ENCODE results near the gene CCDC136.
A peak's percentile ranks its signal among the peaks of the same experiment; 100 is the strongest.

CCDC136 gene

DNA sequence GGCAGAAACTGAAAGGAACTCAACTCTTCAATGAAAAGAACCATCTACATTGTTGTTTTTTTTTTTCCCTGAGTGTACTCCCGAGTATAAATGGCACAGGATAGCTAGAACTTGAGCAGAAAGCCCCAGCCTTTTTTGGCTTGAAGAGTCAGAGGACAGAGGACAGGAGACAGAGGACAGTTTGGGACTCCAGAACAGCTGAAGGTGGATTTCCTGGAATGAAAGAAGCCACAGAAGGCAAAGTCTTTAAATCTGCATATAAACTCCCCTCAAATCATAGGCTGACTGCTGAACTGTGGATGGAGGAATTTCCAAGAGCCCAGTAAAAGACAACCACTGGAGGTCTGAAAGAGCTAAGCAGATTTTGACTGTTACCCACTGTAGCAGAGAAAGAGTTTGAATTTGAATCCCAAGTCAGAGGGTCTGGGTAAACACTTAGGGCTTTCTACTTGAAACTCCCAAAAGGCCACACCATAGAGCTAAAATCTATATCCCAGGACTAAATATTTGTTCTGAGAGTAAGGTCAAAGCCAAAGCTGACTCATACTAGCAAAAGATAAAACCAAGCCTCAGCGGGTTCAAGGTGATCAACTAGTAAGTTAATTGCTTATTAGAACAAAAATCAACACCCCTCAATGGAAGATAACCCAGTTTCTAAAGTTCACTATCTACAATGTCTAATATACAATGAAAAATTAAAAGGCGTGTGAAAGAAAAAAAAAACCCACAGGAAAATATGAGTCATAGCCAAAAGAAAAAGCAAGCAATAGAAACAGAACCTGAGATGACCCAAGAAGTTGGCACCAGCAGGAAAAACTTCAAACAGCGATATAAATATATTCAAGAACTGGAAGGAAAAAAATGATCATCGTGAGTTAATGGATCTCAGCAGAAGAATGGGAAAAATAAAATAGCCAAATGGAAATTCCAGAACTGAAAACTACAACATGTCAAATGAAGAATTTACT lies 14.3 kb upstream of the CCDC136 start:
- DNase-seq (ENCODE audit: low spot score): no peak

DNA sequence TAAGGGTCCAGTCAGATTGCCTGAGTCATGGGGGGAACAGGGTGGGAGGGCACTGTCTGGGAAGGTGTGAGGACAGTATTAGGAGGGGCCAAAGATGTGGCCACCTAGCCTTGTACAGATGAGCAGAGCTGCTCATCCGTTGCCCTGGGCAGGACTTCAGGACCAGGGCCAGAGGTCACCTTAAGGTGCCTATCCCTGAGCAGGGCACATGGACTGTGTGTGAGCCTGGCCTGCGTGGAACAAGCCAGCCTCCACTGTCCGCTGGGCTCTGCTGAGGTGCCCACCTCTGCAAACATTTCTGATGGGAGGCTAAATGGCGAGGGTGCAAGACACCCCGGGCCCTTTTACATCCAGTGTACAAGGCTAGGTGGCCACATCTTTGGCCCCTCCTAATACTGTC lies 12.8 kb upstream of the CCDC136 start:
- no peak for DNase-seq (ENCODE audit: low spot score)

DNA sequence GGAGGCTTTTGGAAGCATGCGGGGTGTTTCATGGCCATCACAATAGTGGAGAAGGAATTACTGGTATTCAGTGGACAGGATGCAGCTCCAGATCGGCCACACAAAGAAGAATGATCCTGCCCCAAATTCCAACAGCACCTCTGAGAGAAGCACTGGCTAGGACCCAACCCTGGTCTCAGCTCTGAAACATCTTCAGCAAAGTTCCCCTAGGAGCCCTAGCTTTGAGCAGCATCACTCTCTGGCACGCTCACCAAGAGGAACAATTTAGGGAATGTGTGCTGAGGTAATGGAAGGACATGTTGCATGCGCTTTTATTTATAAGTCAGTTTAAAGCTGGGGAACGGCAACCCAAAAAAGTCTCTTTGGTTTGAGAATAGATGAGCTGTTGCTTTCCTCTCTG lies 10.6 kb upstream of the CCDC136 start:
- no peak for DNase-seq (ENCODE audit: low spot score)

DNA sequence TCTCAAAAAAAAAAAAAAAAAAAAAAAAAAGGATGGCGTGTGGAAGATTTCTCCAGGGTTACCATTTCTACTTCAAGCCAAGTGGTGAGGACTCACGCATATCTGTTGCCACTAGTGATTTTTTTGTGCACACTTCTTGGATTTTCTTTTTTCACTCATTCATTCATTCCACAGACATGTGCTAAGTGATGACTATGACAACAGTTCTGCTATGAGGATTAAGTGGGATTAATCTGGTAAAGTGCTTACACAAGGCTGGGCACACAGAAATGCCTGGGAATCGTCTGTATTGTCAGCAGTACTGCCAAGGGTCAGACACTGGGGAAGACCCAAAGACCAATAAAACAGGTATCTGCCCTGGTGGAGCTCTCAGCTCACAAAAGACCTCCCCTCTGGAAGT lies 9.9 kb upstream of the CCDC136 start:
- no peak for DNase-seq (ENCODE audit: low spot score)

DNA sequence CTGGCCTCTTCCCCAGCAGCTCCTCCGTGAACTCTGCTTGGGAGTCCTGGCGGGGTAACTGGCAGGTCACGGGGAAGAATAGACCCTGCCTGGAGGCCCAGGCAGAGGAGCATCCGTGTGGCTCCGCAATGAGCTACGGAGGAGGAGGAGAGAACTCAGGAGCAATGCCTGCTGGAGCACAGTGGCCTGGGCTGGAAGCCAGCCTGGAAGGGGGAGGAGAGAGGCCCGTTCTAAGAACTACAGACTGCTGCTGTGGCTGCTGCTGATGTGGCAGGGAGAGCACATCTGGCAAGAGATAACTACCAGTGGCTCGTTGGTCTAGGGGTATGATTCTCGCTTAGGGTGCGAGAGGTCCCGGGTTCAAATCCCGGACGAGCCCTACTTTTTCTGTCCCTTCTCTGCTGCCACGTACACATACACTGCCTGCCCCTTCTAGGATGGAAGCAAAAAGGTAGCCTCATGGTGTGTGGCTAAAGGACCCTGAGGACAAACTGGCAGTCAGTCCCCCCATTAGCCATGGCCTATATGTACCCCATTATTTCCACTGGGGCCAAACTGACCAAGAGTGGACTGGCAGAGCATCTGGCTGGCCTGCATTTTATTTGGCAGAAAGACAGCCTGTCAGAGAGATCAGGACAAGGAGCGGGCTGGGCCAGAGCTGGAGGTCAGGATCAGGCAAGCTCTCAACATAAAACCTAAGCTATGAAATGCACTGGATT lies 8.5 kb upstream of the CCDC136 start:
- DNase-seq (ENCODE audit: low spot score): peak; percentile 18

DNA sequence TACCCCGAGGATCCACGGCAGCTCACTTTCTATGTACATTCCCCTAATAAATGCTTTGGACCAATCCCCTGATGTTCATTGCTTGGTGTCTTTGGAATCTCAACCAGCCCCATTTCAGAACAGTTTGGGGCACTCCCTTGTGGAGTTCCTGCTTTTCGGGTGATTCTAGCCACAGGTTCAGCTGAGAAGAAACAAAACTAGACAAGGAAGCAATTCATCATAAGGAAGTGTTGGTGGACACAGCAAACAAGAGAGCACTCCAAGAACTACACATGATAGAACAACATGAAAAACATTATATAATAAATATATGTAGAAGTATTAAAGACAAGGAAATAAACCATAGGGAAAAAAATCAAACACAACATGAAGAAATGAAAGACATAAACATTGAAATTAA lies 6.0 kb upstream of the CCDC136 start:
- no peak for DNase-seq (ENCODE audit: low spot score)

DNA sequence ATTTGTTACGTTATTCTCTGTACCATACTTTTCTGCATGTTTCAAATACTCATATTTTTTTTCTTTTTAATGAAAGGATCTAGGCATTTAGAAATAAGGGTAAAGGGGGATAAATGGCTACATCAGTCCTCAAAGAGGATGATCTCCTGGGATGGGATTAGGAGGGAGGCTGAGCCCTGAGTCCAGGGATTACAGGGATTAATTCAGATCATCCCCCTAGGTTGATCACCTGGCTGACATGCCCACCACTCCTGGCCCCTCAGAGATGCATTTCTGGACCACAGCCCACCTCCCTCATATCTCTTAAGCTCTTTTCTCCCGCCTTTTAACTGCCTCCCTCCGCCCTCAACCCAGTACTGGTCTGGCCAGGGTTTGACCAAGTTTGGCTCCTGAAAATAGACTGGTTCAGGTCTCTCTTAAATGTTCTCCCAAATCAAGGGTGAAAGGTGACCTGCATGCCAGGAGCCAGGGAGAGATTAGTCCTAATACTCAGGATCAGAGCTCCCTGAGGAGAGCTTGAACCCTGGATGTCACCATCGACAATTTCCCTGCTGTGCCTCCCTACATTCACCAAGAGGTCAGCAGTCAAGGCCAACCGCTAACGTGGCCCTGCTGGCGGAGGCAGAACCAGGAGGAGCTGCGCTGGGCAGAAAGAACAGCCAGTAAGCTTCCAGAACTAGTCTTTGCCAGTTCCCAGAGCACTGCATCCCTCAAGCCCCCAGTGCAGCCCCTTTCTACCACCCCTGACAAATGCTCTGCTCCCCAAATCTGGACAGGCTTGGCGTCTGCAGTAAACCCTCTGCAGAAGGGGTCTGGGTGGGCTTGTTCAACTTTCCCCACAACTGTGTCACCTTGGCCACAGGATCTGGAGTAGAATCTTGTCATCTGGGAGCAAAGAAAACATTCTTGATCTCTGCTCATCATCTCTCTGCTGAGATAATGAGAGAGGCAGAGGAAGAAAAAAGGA lies 3.0 kb upstream of the CCDC136 start:
- no peak for DNase-seq (ENCODE audit: low spot score)

DNA sequence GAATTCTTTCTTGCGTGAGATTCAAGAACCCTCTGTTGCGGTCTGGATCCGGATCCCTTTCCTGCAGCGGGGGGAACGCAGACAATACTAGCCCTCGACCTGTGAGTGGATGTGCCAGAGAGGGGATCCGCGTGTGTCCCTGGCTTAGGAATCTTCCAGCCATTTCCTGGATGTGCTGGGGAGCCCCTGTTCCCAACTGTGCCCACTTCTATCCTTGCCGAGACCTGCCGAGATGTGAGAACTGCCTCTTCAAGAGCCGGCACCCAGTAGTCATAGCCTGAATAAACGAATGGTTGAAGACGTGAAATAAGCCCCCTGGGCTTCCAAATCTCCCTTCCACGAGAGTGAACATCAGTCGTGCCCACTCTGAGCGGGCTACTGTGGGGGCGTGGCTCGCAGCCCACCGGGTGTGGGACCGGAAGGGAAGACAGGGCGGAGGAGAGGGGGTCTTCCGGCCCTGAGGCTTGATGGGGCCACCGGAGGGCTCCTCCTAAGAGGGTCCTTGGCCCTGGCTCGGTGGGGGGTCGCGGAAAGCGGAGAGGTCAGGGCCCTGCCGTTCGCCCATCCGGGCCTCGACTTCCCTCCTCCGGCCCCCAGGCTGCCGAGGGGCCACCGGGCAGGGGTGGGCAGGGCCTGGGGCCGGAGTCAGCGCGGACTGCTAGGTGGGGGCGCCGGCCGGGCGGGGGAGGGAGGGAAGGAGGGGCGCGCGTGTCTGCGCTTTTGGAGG lies 1.3 kb upstream of the CCDC136 start:
- DNase-seq (ENCODE audit: low spot score): no peak

DNA sequence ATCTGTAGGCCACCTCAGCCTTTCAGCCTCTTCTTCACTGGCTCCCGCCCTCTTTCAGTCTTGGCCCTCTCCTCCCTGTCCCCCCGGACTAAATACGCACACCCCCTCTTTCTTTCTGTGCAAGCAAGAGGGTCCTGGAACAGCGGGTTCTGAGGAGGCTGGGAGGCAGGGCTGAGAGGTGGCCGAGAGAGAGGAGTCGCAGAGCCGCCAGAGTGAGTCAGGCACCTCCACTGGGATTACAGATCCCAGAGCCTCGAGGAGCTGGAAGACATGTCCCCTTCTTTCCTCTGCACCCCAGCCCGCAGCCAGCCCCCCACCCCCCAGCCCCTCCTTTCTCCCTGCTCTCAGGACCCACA lies 182 bp downstream of the CCDC136 start:
- DNase-seq (ENCODE audit: low spot score): no peak

DNA sequence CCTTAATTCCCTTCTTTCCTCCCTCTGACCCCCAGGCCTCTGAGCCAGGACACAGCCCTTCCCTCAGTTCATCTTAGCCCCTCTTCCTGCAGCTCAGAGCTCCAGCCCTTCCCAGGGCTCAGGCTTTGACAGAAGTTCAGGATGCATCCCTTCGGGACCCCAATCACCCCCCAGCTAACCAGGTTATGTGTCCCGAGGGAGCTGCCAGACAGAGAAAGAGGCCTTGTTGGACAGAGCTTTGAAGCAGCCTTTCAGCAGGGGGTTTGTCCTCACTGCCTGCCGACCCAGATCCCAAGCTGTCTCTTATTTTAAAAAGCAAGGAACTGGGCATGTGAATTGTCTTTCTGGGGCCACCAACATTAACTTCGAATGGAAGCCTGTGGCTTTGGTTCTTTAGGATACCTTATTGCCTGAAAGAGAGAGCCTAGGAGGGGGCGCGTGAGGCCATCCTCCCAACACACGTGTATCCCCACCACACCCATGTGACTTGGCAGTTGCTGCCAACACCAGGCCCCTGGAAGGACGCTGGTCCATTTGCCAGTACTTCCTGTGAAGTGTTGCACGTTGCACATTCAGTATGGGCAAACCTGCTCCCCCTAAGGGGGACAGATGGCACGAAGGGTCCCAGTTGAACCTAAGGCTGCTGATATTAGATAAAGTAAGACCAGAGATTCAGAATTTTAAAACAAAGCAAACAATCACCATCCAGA lies 858 bp downstream of the CCDC136 start:
- DNase-seq (ENCODE audit: low spot score): no peak

DNA sequence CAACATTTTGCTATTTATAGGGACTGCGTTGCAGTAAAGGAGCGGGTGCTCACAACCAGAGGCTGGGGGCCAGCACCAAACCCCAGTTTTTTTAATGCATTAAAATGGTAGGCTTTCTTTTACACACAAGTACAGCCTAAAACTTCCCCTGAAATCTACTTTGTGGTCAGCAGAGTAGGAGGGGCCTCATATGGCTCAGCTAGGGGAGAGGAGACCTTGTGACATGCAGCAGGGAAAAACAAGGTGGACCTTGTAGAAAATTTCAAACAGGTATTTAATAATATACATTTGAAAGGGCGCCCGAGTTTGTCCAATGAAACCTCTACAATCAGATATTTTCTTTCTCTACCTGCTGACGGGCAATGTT lies 1.4 kb downstream of the CCDC136 start:
- DNase-seq (ENCODE audit: low spot score): no peak

DNA sequence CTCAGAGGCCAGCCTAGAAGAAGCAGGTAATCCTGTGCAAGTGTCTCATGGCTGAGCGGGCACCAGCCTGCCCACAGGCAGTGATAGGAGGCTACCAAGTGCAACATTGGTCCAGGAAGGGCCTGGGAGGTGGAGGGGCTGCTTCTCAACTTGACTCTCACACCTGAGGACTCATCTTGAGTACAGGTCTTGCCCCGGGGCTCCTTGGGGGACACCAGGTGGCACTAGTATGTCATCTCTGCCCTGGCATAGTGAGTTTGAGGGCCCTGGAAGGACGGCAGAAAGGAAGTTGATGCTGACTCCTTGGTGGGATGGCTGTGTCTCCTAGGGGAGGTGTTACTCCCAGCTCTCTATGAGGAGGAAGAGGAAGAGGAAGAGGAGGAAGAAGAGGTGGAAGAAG lies 2.3 kb downstream of the CCDC136 start:
- DNase-seq (ENCODE audit: low spot score): peak; percentile 15

DNA sequence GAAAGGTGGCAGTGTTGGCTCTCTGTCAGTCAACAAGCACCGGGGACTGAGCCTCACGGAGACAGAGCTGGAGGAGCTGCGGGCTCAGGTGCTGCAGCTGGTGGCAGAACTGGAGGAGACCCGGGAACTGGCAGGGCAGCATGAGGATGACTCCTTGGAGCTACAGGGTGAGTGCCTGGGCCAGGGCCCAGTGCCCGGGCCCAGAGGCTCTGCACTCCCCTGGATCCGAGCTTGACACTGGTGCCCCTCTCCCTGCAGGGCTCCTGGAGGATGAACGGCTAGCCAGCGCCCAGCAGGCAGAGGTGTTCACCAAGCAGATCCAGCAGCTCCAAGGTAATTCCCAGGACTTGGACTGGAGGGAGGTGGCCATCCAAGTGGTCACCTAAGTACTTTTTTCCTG lies 2.7 kb downstream of the CCDC136 start:
- no peak for DNase-seq (ENCODE audit: low spot score)

DNA sequence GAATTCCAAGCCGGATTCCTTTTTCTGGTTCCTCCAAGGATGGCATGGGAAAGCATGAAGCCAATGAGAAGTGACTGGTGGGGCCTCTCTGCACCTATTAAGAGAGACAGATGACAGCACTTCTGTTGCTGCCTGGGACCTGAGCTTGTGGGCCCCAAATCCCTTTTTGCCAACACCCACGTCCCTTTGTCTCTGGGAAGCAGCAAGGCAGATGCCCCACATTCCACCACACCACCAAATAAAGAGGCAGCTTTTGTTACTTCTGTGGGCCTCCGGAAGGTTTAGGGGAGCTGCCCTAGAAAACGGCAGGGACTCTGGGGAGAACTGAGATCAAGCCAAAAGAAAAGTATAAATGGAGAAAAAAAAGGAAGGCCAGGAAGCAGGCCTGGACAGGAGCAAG lies 3.4 kb downstream of the CCDC136 start:
- DNase-seq (ENCODE audit: low spot score): no peak

DNA sequence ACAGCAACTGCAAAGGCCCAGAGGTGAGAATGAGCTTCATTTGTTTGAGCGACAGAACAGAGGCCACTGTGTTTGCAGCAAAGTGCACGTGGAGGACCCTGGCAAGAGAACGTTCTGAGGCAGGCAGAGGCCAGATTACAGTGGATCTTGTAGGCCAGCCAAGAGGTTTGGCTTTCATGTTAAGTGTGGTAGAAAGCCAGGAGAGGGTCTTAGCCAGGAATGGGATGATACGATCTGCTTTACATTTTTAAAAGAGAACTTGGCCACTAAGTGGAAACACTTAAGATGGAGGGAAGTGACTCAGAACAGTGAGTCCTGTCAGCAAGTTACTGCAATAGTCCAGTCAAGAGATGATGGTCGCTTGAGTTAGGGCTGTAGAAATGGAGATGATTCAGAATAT lies 4.6 kb downstream of the CCDC136 start:
- no peak for DNase-seq (ENCODE audit: low spot score)

DNA sequence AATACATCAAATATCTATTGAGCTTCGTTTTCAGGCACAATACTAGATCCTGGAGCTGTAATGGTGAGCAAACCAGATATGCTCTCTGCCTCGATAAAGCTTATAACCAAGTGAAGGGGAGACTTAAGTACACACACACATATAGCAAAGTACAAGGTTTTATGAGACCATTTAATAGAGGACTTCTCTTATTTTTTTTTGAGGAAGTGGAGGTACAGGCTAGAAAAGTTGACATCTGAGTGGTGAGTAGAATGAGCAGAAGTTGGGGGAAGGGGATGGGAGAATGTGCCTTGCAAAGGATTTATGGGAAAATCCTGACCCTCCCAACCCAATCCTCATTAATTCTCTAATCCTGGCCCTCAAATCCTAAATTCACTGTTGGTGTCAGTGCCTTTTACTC lies 7.7 kb downstream of the CCDC136 start:
- no peak for DNase-seq (ENCODE audit: low spot score)

DNA sequence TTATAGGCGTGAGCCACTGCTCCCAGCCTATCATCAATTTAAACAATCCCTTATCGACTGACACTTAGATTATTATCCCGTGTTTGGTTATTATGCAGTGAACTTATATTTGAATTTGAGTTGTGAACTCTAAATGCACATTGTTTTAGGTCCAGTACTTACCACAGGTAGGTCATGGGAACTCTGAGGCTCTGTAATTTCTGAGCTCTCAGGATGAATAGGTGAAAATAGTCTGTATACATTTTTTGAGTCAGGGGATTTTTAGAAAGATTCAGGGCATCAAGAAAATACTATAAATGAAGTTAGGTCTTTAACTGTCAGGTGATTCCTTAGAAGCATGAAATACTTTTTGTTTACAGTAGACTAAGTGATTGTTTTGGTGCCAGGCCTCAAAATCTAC lies 8.8 kb downstream of the CCDC136 start:
- DNase-seq (ENCODE audit: low spot score): peak; percentile 11

DNA sequence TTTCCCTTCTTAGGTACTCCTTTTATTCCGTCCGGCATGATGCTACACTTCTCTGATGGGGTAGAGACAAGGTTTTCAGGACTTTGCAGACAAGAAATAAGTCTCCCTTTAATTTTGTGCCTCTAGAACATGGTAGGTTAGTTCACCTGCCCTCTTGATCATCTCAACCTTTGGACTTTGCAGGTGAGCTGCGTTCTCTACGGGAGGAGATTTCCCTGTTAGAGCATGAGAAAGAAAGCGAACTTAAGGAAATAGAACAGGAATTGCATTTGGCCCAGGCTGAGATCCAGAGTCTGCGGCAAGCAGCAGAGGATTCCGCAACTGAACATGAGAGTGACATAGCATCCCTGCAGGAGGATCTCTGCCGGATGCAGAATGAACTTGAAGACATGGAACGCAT lies 9.2 kb downstream of the CCDC136 start:
- no peak for DNase-seq (ENCODE audit: low spot score)

DNA sequence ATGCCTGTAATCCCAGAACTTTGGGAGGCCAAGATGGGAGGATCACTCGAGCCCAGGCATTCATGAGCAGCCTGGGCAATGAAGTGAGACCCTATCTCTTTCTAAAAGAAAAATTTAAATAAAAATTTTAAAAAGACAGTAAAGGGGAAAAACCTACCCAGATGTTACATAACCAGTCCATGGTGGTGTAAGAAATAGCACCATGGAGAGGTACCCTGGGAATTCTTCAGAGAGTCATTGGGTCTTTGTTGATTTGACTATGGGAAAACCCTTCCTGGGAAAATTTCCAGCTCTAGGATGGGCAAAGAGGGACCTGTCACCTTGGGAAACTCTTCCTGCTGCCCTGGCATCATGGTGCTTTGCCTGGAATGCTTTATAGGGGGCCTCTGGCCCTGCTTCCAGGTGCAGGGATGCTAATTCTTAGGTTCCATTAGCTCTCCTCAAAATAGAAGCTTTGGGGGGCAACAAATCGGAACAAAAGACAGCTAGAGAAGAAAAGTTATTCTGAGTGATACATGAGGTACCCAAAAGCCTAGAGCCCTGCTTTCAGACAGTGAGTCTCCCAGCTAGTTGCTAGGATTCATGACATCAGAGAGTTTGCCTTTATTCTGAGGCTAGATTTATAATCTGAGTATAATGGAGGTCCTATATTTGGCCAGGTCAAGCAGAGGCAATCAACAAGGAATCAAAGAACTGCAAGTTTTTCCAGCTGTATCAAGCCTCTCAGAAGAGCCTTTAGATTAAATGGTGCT lies 10.1 kb downstream of the CCDC136 start:
- DNase-seq (ENCODE audit: low spot score): no peak

DNA sequence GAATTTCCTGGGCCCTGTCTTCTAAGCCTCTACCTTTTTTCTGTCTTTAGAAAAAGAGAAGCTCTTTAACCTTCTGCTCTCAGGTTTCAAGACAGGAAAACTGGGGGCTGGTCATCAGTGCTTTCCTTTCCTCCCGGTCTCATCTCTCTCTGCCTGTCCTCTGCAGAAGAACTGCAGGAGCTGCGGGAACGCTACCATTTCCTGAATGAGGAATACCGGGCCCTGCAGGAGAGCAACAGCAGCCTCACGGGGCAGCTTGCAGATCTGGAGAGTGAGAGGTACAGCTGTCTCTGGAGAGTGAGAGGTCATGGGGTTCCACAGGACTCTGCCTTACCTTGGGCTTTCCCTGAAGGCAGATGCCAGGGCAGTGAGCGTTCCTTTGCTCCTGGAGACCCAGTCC lies 12.7 kb downstream of the CCDC136 start:
- DNase-seq (ENCODE audit: low spot score): no peak

Measured in activated CD4-positive, alpha-beta T cell treated with anti-CD3 and anti-CD28 coated beads, Interleukin-2, Interleukin-4, amounts not matched to agents 100 ng/mL and 50 ng/mL, durations not matched to agents 16 hours and 8 hours (primary cell).